HG02973 (cell line): Measurements from ENCODE around the gene GGT6.
"Not testable (repeated sequence)": the region's sequence is repeated elsewhere in the genome, so short reads cannot be mapped to it uniquely, and the experiment has no call there.

Source experiments
- ATAC-seq: cut with Tn5 transposase; IDR thresholded peaks from one replicate; pipeline ENCODE4 v1.9.1; 2021; ENCODE audit warnings: moderate library complexity; ENCODE audit not compliant: unreplicated experiment

GGT6 gene

GRCh38 chr17:4560421-4560820 lies at the start of gene GGT6:
TSS of gene GGT6 (minus strand) at chr17:4560577. CDS start at chr17:4560521, 56 bp downstream.
- no peak for ATAC-seq

GRCh38 chr17:4610162-4610561 lies 49.8 kb upstream of the GGT6 start:
- no peak for ATAC-seq

GRCh38 chr17:4609761-4610160 lies 49.4 kb upstream of the GGT6 start:
- ATAC-seq, result no peak

GRCh38 chr17:4607773-4608187 lies 47.4 kb upstream of the GGT6 start:
- no peak for ATAC-seq

- ATAC-seq, result no peak
Observed at GRCh38 chr17:4607261-4607741, 46.9 kb upstream of the GGT6 start.

- no peak for ATAC-seq
Observed at GRCh38 chr17:4605826-4606225, 45.4 kb upstream of the GGT6 start.

GRCh38 chr17:4604736-4605135 lies 44.4 kb upstream of the GGT6 start:
- not testable (repeated sequence) for ATAC-seq

GRCh38 chr17:4604111-4604644 lies 43.8 kb upstream of the GGT6 start:
- ATAC-seq, result no peak

GRCh38 chr17:4602041-4602440 lies 41.7 kb upstream of the GGT6 start:
- no peak for ATAC-seq

GRCh38 chr17:4601326-4601725 lies 40.9 kb upstream of the GGT6 start:
- ATAC-seq, result no peak

GRCh38 chr17:4600563-4600962 lies 40.2 kb upstream of the GGT6 start:
- no peak for ATAC-seq

GRCh38 chr17:4599505-4600281 lies 39.3 kb upstream of the GGT6 start:
- no peak for ATAC-seq

- ATAC-seq, result no peak
Observed at GRCh38 chr17:4598776-4599504, 38.6 kb upstream of the GGT6 start.

GRCh38 chr17:4597975-4598374 lies 37.6 kb upstream of the GGT6 start:
- ATAC-seq, result no peak

GRCh38 chr17:4596636-4597380 lies 36.4 kb upstream of the GGT6 start:
- ATAC-seq, result no peak

- ATAC-seq, result not testable (repeated sequence)
Observed at GRCh38 chr17:4595685-4596342, 35.4 kb upstream of the GGT6 start.

GRCh38 chr17:4594931-4595684 lies 34.7 kb upstream of the GGT6 start:
- no peak for ATAC-seq

GRCh38 chr17:4594406-4594805 lies 34.0 kb upstream of the GGT6 start:
- ATAC-seq, result no peak

GRCh38 chr17:4593021-4593421 lies 32.6 kb upstream of the GGT6 start:
- ATAC-seq, result no peak
